DOHH2 (cell line): Measurements from ENCODE around the gene ATP11A.

Experiments
- H3F3A ChIP-seq: fragments of 200-600 bp; sonication (generic), shearing (Covaris generic); 2 replicates; pipeline ENCODE4 v1.6.0; 2016; ENCODE audit warnings: antibody characterized with exemption, mild to moderate bottlenecking; ENCODE audit not compliant: control insufficient read depth, insufficient read depth
- H3K27ac ChIP-seq: fragments of 200-600 bp; sonication (generic); 2 replicates; pipeline ENCODE4 v1.5.1; 2014; ENCODE audit warnings: low read depth, mild to moderate bottlenecking, low read length, moderate library complexity
- H3K27me3 ChIP-seq: fragments of 200-600 bp; sonication (generic); 2 replicates; pipeline ENCODE4 v1.6.1; 2014; ENCODE audit warnings: mild to moderate bottlenecking, low read length, mixed read lengths; ENCODE audit not compliant: control insufficient read depth
- H3K36me3 ChIP-seq: fragments of 200-600 bp; sonication (generic); 2 replicates; pipeline ENCODE4 v1.6.1; 2014; ENCODE audit warnings: mild to moderate bottlenecking, low read length, moderate library complexity, mixed read lengths; ENCODE audit not compliant: control insufficient read depth
- H3K4me1 ChIP-seq: fragments of 200-600 bp; sonication (generic); 2 replicates; pipeline ENCODE4 v1.6.1; 2014; ENCODE audit warnings: mild to moderate bottlenecking, low read length, mixed read lengths; ENCODE audit not compliant: control insufficient read depth
- H3K4me2 ChIP-seq: fragments of 200-600 bp; sonication (generic); 2 replicates; pipeline ENCODE4 v1.6.0; 2014; ENCODE audit warnings: mild to moderate bottlenecking, low read length, moderate library complexity
- H3K4me3 ChIP-seq: fragments of 200-600 bp; sonication (generic); 2 replicates; pipeline ENCODE4 v1.5.1; 2014; ENCODE audit warnings: mild to moderate bottlenecking, low read length, mixed read lengths
- H3K79me2 ChIP-seq: fragments of 200-600 bp; sonication (generic); 2 replicates; pipeline ENCODE4 v1.6.1; 2014; ENCODE audit warnings: mild to moderate bottlenecking, low read length, mixed read lengths; ENCODE audit not compliant: control insufficient read depth
- H3K9me2 ChIP-seq: fragments of 200-600 bp; sonication (generic); replicated peaks from 2 replicates; pipeline ENCODE4 v1.6.1; 2014; ENCODE audit warnings: mild to moderate bottlenecking, low read length, mixed read lengths; ENCODE audit not compliant: control insufficient read depth
- H3K9me3 ChIP-seq: fragments of 200-600 bp; sonication (generic); 2 replicates; pipeline ENCODE4 v1.6.1; 2014; ENCODE audit warnings: antibody characterized with exemption, low read length, mixed read lengths; ENCODE audit not compliant: control insufficient read depth, insufficient read depth
- H4K20me1 ChIP-seq: fragments of 200-600 bp; sonication (generic); 2 replicates; pipeline ENCODE4 v1.6.0; 2014; ENCODE audit warnings: low read depth, mild to moderate bottlenecking, antibody characterized with exemption, low read length, moderate library complexity; ENCODE audit not compliant: control insufficient read depth, insufficient read depth
- CTCF ChIP-seq: fragments of 200-600 bp; sonication (generic); IDR thresholded peaks from one replicate; pipeline ENCODE4 v1.5.1; 2014; ENCODE audit warnings: antibody characterized with exemption, mild to moderate bottlenecking, low read depth, low read length; ENCODE audit not compliant: poor library complexity, severe bottlenecking
- EZH2phosphoT487 ChIP-seq: fragments of 200-600 bp; sonication (generic); IDR thresholded peaks from 2 replicates; pipeline ENCODE4 v1.6.1; 2017; ENCODE audit warnings: borderline replicate concordance, mild to moderate bottlenecking, antibody characterized with exemption, low read length, moderate library complexity, mixed read lengths

ATP11A gene

GRCh38 chr13:112741835-112742570 lies 52.2 kb downstream of the ATP11A start:
- no peak overlapping the region for H3K4me3 ChIP-seq
- TF ChIP-seq CTCF (no peak), EZH2phosphoT487 (no peak)
- no peaks in the 10 kb centered on the region for H3K4me1 ChIP-seq
- no peaks in the 10 kb centered on the region for H3K27me3 ChIP-seq
- no peak overlapping the region for H3K27ac ChIP-seq
- peaks cover 11% of the 10 kb centered on the region; the same call in 1 of the 2 replicates for H4K20me1 ChIP-seq
- H3K36me3 ChIP-seq = no peaks in the 10 kb centered on the region
- H3K79me2 ChIP-seq = peaks cover 42% of the 10 kb centered on the region
- H3K9me2 ChIP-seq = no peaks in the 10 kb centered on the region
- H3F3A ChIP-seq = no peaks in the 10 kb centered on the region
- H3K9me3 ChIP-seq = no peaks in the 10 kb centered on the region
- H3K4me2 ChIP-seq = no peak overlapping the region

GRCh38 chr13:112742583-112742982 lies 52.7 kb downstream of the ATP11A start:
- Histone ChIP-seq H3K9me2 (no peaks in the 10 kb centered on the region), H4K20me1 (peaks cover 11% of the 10 kb centered on the region; the same call in 1 of the 2 replicates), H3K4me3 (no peak overlapping the region), H3K79me2 (peaks cover 42% of the 10 kb centered on the region), H3K36me3 (no peaks in the 10 kb centered on the region), H3K9me3 (no peaks in the 10 kb centered on the region), H3K27me3 (no peaks in the 10 kb centered on the region), H3K27ac (no peak overlapping the region), H3F3A (no peaks in the 10 kb centered on the region), H3K4me2 (no peak overlapping the region), H3K4me1 (no peaks in the 10 kb centered on the region)
- no peak for TF ChIP-seq EZH2phosphoT487
- TF ChIP-seq CTCF = no peak

GRCh38 chr13:112743451-112744167 lies 53.8 kb downstream of the ATP11A start:
- H3K79me2 ChIP-seq = peaks cover 42% of the 10 kb centered on the region
- no peak for TF ChIP-seq EZH2phosphoT487
- no peak for TF ChIP-seq CTCF

More at GRCh38 chr13:112743451-112744167, 53.8 kb downstream of the ATP11A start:
- no peaks in the 10 kb centered on the region for H3K36me3 ChIP-seq
- no peaks in the 10 kb centered on the region for H3F3A ChIP-seq
- no peak overlapping the region for H3K4me3 ChIP-seq
- peaks cover 11% of the 10 kb centered on the region; the same call in 1 of the 2 replicates for H4K20me1 ChIP-seq
- no peaks in the 10 kb centered on the region for H3K27me3 ChIP-seq
- H3K9me3 ChIP-seq = no peaks in the 10 kb centered on the region
- no peaks in the 10 kb centered on the region for H3K4me1 ChIP-seq
- H3K4me2 ChIP-seq = no peak overlapping the region
- no peaks in the 10 kb centered on the region for H3K9me2 ChIP-seq
- no peak overlapping the region for H3K27ac ChIP-seq
